Measurements from ENCODE around the gene RHEB. TPM values are rescaled to one million over a fixed set of nuclear protein-coding genes. Genes with fewer than 3 reads are reported as not detected.
A peak's percentile ranks its signal among the peaks of the same experiment; 100 is the strongest.

Gene RHEB
- total and polyA plus RNA-seq, 8 donors, result 28.6 to 65.9 (median 35.8) TPM

DNA sequence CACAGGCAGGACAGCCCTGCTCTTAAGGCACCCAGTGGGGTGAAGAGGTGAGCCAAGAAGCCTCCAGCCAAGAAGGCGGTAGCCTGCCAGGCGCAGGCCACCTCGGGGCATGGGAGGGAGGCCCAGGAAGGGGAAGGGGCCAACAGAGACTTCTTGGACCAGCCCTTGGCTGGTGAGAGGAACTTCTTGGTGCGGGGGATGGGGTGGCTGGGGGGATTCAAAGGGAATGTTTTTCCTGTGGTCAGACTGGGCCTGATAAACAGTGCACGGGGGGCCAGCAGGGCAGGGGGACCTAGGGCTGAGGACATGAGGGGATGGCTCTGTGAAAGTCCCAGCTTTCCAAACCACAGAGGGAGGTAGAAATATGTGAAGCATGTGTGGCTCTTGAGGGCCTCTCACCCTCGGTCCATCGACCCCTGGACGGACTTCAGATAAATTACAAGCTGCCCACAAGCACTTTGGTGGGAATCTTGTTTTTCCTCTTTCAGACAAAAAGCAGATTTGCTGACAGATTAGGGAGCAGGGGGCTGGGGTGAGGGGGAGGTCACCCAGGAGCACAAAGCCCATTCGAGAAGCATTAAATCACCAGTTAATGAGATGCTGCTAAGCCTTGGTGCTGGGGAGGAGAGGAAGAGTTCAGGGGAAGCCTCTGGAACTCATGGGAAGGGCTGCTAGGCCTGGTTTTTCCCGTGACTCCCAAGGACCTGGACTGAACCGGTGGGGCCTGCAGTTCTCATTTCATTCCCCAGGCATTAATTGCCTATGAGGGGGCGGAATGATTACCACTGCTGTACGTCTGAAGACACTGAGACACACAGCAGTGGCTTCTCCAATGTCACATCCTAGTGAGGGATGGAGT, 91.1 kb downstream of the RHEB start:
- intact Hi-C loops (cut with DNase I), result no loop called here
- Histone ChIP-seq H3K36me3 (no peaks in the 10 kb centered on the region), H3K9me3 (no peaks in the 10 kb centered on the region), H3K27ac (no peak overlapping the region), H3K4me3 (no peak overlapping the region), H3K4me1 (peaks cover 0 to 12% (median 0%) of the 10 kb centered on the region in 3 donors), H3K27me3 (no peaks in the 10 kb centered on the region)
- ATAC-seq, result peak in 1 of 4 donors; percentile 36
- 72 to 73% methylated on average over 13 of the region's 13 CpGs for WGBS, 2 donors
- TF ChIP-seq, protein P1, sequence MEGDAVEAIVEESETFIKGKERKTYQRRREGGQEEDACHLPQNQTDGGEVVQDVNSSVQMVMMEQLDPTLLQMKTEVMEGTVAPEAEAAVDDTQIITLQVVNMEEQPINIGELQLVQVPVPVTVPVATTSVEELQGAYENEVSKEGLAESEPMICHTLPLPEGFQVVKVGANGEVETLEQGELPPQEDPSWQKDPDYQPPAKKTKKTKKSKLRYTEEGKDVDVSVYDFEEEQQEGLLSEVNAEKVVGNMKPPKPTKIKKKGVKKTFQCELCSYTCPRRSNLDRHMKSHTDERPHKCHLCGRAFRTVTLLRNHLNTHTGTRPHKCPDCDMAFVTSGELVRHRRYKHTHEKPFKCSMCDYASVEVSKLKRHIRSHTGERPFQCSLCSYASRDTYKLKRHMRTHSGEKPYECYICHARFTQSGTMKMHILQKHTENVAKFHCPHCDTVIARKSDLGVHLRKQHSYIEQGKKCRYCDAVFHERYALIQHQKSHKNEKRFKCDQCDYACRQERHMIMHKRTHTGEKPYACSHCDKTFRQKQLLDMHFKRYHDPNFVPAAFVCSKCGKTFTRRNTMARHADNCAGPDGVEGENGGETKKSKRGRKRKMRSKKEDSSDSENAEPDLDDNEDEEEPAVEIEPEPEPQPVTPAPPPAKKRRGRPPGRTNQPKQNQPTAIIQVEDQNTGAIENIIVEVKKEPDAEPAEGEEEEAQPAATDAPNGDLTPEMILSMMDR (IDR thresholded peaks at IDR 0.05), result no peak
- no peak for FAIRE-seq
- DNase-seq, result peak in 1 of 6 donors; percentile 51

DNA sequence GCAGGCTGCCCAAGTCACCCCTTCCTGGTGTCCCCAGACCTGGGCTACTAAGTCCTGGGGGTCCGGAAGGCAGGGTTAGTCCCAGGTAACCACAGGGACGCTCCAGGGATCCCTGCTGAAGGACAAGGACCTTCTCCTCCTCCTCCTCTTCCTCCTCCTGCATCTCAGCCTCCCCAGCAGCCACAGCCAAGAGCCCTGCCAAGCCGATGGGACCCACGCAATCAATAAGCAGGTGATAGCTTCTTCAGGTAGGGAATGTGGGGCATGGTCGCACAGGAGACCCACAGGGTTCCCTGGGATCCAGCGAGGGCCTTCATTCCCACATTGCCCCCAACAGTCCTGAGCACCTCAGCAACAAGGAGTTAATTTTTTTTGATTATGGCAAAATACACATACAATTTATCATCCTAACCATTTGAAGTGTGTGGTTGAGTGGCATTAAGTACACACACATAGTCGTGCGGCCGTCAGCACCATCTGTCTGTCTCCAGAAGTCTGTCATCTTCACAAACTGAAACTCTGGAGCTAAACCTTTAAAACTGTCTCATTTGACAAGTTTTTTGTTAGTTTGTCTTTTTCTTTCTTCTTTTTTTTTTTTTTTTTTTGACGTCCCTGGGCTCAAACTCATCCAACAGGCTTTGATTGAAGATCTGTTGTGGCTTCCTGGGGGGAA, 91.9 kb downstream of the RHEB start:
- Histone ChIP-seq H3K27me3 (no peaks in the 10 kb centered on the region), H3K27ac (no peak overlapping the region), H3K4me1 (peaks cover 0 to 12% (median 0%) of the 10 kb centered on the region in 3 donors), H3K36me3 (no peaks in the 10 kb centered on the region), H3K4me3 (no peak overlapping the region), H3K9me3 (no peaks in the 10 kb centered on the region)
- WGBS, 2 donors, result 48 to 53% methylated on average over 10 of the region's 10 CpGs
- intact Hi-C loops (cut with DNase I), result no loop called here
- no peak for ATAC-seq
- peak in 1 of 6 donors; percentile 36 for DNase-seq
- TF ChIP-seq, protein P1 (IDR thresholded peaks at IDR 0.05), result no peak
- FAIRE-seq, result no peak

DNA sequence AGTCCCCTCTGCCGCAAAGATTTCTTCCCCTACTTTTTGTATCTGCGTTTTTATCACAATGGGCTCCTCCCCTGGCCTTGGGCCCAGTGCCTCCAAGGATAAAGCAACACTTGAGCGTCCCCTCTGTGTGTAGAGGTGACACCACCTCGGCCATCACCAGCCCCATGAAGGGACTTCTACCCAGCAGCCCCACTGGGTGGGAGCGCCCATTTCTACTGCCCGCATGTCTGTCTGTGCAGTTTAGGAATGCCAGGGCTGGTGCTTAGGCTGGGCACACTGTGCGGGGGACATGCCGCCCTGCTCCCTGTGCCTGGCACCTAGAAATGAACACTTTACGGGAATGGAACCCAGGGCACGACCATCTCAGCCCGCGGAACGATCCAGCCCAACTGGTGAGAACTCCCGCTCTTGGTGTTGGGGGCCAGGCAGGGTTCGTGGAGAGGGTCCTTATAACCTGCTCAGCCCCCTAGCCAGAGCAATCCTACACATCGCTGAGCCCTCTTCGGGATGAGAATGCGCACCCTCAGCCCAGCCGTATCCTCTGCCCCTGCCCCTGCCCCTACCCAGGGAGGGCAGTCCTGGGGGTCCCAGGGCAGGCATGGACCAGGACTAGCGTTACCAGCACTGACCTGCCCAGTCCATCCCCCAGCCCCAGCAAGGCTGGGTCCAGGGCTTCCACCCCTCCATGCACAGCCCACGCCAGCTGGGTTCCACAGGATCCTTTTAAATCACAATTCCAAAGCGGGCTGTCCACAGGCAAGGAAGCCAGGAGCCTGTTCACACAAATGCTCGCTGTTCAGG, 92.6 kb downstream of the RHEB start:
- Histone ChIP-seq H3K36me3 (no peaks in the 10 kb centered on the region), H3K4me3 (no peak overlapping the region), H3K9me3 (no peaks in the 10 kb centered on the region), H3K27ac (no peak overlapping the region), H3K4me1 (peaks cover 0 to 12% (median 0%) of the 10 kb centered on the region in 3 donors), H3K27me3 (no peaks in the 10 kb centered on the region)
- FAIRE-seq, result no peak
- peak in 1 of 6 donors; percentile 48 for DNase-seq
- 82 to 86% methylated on average over 22 to 23 of the region's 23 CpGs for WGBS, 2 donors
- intact Hi-C loops (cut with DNase I), result no loop called here
- ATAC-seq, result no peak
- TF ChIP-seq, protein P1 (IDR thresholded peaks at IDR 0.05), result no peak

DNA sequence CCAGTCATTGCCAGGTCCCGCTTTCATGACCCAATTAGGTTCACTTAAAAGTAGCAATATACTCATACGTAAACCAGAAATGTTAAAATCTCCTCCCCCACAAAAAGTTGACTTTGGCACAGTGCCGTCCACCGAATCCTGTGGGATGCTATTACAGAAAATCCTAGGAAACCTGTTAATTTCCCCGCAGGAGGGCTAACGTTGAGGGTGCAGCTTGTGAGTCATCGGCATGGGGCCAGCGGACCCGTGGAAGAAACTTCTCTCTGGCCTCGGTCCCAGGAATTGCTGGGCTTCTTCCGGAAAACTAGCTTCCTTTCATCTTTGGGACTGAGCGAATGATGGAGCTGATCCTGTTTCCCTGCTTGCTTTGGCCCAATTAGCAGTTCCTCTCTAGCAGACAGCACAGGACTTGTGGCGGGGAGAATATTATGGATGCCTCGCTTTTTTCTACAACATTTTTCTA, 93.2 kb downstream of the RHEB start:
- FAIRE-seq, result no peak
- intact Hi-C loops (cut with DNase I), result no loop called here
- H3K4me1 ChIP-seq, result peaks cover 0 to 12% (median 0%) of the 10 kb centered on the region in 3 donors
- H3K27me3 ChIP-seq, result no peaks in the 10 kb centered on the region
- WGBS, 2 donors, result 67 to 71% methylated on average over 14 of the region's 14 CpGs
- H3K27ac ChIP-seq, result peak overlapping the region in 1 of 4 donors; percentile 10
- no peaks in the 10 kb centered on the region for H3K36me3 ChIP-seq
- H3K4me3 ChIP-seq, result no peak overlapping the region
- ATAC-seq, result peak in 2 of 4 donors; percentile 6 to 9
- DNase-seq, result peak in 1 of 6 donors; percentile 28
- TF ChIP-seq, protein P1 (IDR thresholded peaks at IDR 0.05), result no peak
- H3K9me3 ChIP-seq, result no peaks in the 10 kb centered on the region

All from pancreas (tissue), 10 donors.